ENCODE measurements around the gene DNMT3B. TPM values are rescaled to one million over a fixed set of nuclear protein-coding genes. Genes with fewer than 3 reads are reported as not detected.

DNMT3B gene
- total and polyA plus RNA-seq, 9 of the 15 experiments (the other 6 are each of a cell fraction or from before 2014, with no cell fraction given): 9.3 to 74.8 (median 49.1) TPM

GRCh38 chr20:32792731-32793458, 30.7 kb downstream of the DNMT3B start:
- H3K4me1 ChIP-seq (replicated peaks in 1 of 2; ENCODE audit: control insufficient read depth in 2 of 2, insufficient read depth in 2 of 2, low read length in 2 of 2): no peaks in the 10 kb centered on the region
- FAIRE-seq (no peak), ATAC-seq (no peak), DNase-seq (ENCODE audit: extremely low read depth in 1 of 4, low spot score in 3 of 4) (no peak)
- ChIA-PET POLR2A (interaction anchor here (0.6 to 0.9 kb wide), 2 partner anchors 19 to 26 kb away, joined by 3 read pairs; no protein-coding TSS in a partner anchor), CTCF (ENCODE audit: low intra/inter-chr PET ratio) (no interaction called here)
- BruUV-seq (replicated peaks): no TSS peak
- WGBS (ENCODE audit: insufficient coverage, low coverage, missing lambda C conversion rate): 86% methylated on average over 13 of the region's 13 CpGs
- no peaks in the 10 kb centered on the region for H3K9me1 ChIP-seq (ENCODE audit: control insufficient read depth, insufficient read depth, low read length)
- H3K9ac ChIP-seq (ENCODE audit: insufficient read depth in 1 of 2, low read depth in 2 of 2, low read length in 2 of 2): peak overlapping the region in 1 of 2 experiments; percentile 31; a peak in 2 of 4 replicates
- no peak overlapping the region for H3K4me3 ChIP-seq
- H2AFZ ChIP-seq (ENCODE audit: low read depth, low read length): no peak overlapping the region
- no peaks in the 10 kb centered on the region for H3K9me3 ChIP-seq (replicated peaks; ENCODE audit: control insufficient read depth, insufficient read depth, low read depth, low read length)
- peaks cover 8% of the 10 kb centered on the region; the same call in 1 of the 2 replicates for H4K20me1 ChIP-seq (replicated peaks; ENCODE audit: control insufficient read depth, insufficient read depth, low read length)
- no peaks in the 10 kb centered on the region for H3K27me3 ChIP-seq (ENCODE audit: control insufficient read depth in 2 of 2, insufficient read depth in 2 of 2, low read length in 2 of 2)
- intact Hi-C loops (cut with micrococcal nuclease) (loop anchor here (10.0 kb wide), 1 partner anchor 302 kb away; no protein-coding TSS in a partner anchor), in situ Hi-C loops (cut with MboI) (no loop called here)
- H3K4me2 ChIP-seq (ENCODE audit: insufficient read depth, low read length): no peak overlapping the region
- no peak overlapping the region for H3K27ac ChIP-seq (ENCODE audit: extremely low read depth, low read depth, low read length)
- H3K79me2 ChIP-seq (ENCODE audit: control insufficient read depth, insufficient read depth, low read length): peaks cover 6% of the 10 kb centered on the region; the same call in 1 of the 3 replicates
- H3K36me3 ChIP-seq (ENCODE audit: control insufficient read depth, insufficient read depth, low read length): peaks cover 99% of the 10 kb centered on the region
- TF ChIP-seq, protein P1, sequence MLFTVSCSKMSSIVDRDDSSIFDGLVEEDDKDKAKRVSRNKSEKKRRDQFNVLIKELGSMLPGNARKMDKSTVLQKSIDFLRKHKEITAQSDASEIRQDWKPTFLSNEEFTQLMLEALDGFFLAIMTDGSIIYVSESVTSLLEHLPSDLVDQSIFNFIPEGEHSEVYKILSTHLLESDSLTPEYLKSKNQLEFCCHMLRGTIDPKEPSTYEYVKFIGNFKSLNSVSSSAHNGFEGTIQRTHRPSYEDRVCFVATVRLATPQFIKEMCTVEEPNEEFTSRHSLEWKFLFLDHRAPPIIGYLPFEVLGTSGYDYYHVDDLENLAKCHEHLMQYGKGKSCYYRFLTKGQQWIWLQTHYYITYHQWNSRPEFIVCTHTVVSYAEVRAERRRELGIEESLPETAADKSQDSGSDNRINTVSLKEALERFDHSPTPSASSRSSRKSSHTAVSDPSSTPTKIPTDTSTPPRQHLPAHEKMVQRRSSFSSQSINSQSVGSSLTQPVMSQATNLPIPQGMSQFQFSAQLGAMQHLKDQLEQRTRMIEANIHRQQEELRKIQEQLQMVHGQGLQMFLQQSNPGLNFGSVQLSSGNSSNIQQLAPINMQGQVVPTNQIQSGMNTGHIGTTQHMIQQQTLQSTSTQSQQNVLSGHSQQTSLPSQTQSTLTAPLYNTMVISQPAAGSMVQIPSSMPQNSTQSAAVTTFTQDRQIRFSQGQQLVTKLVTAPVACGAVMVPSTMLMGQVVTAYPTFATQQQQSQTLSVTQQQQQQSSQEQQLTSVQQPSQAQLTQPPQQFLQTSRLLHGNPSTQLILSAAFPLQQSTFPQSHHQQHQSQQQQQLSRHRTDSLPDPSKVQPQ (CRISPR knock-in tag; IDR thresholded peaks at IDR 0.05; ENCODE audit: borderline replicate concordance): no peak
- TF ChIP-seq RBM22 (IDR thresholded peaks at IDR 0.05; ENCODE audit: low read depth, low read length, poor library complexity, severe bottlenecking): peak; percentile 49
- TF ChIP-seq, protein P2, sequence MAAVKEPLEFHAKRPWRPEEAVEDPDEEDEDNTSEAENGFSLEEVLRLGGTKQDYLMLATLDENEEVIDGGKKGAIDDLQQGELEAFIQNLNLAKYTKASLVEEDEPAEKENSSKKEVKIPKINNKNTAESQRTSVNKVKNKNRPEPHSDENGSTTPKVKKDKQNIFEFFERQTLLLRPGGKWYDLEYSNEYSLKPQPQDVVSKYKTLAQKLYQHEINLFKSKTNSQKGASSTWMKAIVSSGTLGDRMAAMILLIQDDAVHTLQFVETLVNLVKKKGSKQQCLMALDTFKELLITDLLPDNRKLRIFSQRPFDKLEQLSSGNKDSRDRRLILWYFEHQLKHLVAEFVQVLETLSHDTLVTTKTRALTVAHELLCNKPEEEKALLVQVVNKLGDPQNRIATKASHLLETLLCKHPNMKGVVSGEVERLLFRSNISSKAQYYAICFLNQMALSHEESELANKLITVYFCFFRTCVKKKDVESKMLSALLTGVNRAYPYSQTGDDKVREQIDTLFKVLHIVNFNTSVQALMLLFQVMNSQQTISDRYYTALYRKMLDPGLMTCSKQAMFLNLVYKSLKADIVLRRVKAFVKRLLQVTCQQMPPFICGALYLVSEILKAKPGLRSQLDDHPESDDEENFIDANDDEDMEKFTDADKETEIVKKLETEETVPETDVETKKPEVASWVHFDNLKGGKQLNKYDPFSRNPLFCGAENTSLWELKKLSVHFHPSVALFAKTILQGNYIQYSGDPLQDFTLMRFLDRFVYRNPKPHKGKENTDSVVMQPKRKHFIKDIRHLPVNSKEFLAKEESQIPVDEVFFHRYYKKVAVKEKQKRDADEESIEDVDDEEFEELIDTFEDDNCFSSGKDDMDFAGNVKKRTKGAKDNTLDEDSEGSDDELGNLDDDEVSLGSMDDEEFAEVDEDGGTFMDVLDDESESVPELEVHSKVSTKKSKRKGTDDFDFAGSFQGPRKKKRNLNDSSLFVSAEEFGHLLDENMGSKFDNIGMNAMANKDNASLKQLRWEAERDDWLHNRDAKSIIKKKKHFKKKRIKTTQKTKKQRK (IDR thresholded peaks at IDR 0.05; ENCODE audit: borderline replicate concordance, low read depth, low read length): no peak
- no peak for TF ChIP-seq ARHGAP35 (IDR thresholded peaks at IDR 0.05; ENCODE audit: partially characterized antibody)
- no peak for TF ChIP-seq HOXB6 (CRISPR knock-in tag; IDR thresholded peaks at IDR 0.05; ENCODE audit: borderline replicate concordance)
- TF ChIP-seq ZNF436 (CRISPR knock-in tag; IDR thresholded peaks at IDR 0.05): no peak
- TF ChIP-seq ETV5 (CRISPR knock-in tag; IDR thresholded peaks at IDR 0.05; ENCODE audit: low read depth): no peak

Data from K562 (cell line).